Neuronal stem cell (in vitro differentiated cells): ENCODE measurements around the gene LIPE.

Experiments
- DNase-seq: peaks from one replicate; pipeline ENCODE4 v3.0.0-alpha.2; 2013; ENCODE audit warnings: low spot score
- H2AFZ ChIP-seq: one replicate; pipeline ENCODE4 v1.6.1; 2013; ENCODE audit warnings: mild to moderate bottlenecking, low read length, inconsistent platforms
- H2AK5ac ChIP-seq: 2 replicates; pipeline ENCODE4 v1.6.1; 2013; ENCODE audit warnings: low read depth, mild to moderate bottlenecking, inconsistent platforms, low read length, moderate library complexity, mixed read lengths
- H2BK120ac ChIP-seq: 2 replicates; pipeline ENCODE4 v1.6.1; 2013; ENCODE audit warnings: low read depth, mild to moderate bottlenecking, inconsistent platforms, low read length, moderate library complexity, mixed read lengths
- H2BK12ac ChIP-seq: one replicate; pipeline ENCODE4 v1.6.1; 2013; ENCODE audit warnings: low read length, inconsistent platforms
- H2BK15ac ChIP-seq: 2 replicates; pipeline ENCODE4 v1.6.1; 2013; ENCODE audit warnings: mild to moderate bottlenecking, low read length, inconsistent platforms, mixed read lengths
- H2BK5ac ChIP-seq: one replicate; pipeline ENCODE4 v1.6.1; 2013; ENCODE audit warnings: inconsistent platforms, mild to moderate bottlenecking, low read length, moderate library complexity
- H3K14ac ChIP-seq: one replicate; pipeline ENCODE4 v1.6.1; 2013; ENCODE audit warnings: low read length, inconsistent platforms
- H3K18ac ChIP-seq: 2 replicates; pipeline ENCODE4 v1.6.1; 2013; ENCODE audit warnings: low read length, inconsistent platforms
- H3K23ac ChIP-seq: 2 replicates; pipeline ENCODE4 v1.6.1; 2013; ENCODE audit warnings: low read depth, mild to moderate bottlenecking, mixed read lengths, low read length, inconsistent platforms; ENCODE audit not compliant: poor library complexity
- H3K27ac ChIP-seq: replicated peaks from 3 replicates; pipeline ENCODE4 v1.5.1; 2013; ENCODE audit warnings: low read length, inconsistent platforms
- H3K27me3 ChIP-seq, 3 experiments: 2 replicates each; pipeline ENCODE4 v1.6.1; 2013; ENCODE audit warnings: low read length in 3 of 3, mild to moderate bottlenecking in 2 of 3, inconsistent platforms in 1 of 3, low read depth in 1 of 3, mixed read lengths in 1 of 3, moderate library complexity in 1 of 3; ENCODE audit not compliant: control insufficient read depth in 3 of 3, insufficient read depth in 3 of 3
- H3K36me3 ChIP-seq, 2 donors: replicated peaks in 1 of 2; 2 replicates each; pipeline ENCODE4 v1.6.1; 2013; ENCODE audit warnings: low read length in 2 of 2; ENCODE audit not compliant: control insufficient read depth in 2 of 2, insufficient read depth in 2 of 2
- H3K4ac ChIP-seq: 2 replicates; pipeline ENCODE4 v1.6.1; 2013; ENCODE audit warnings: inconsistent platforms, mild to moderate bottlenecking, low read length, moderate library complexity
- H3K4me1 ChIP-seq, 2 donors: 1 replicate in 1 of 2; 2 replicates in 1 of 2; pipeline ENCODE4 v1.6.1; 2013; ENCODE audit warnings: low read length in 2 of 2, low read depth in 1 of 2; ENCODE audit not compliant: control insufficient read depth in 2 of 2, insufficient read depth in 1 of 2
- H3K4me2 ChIP-seq: one replicate; pipeline ENCODE4 v1.6.1; 2013; ENCODE audit warnings: mild to moderate bottlenecking, low read length, inconsistent platforms; ENCODE audit not compliant: insufficient read depth, poor library complexity, severe bottlenecking
- H3K4me3 ChIP-seq, 2 donors: 2 replicates each; pipeline ENCODE4 v1.5.1; 2013; ENCODE audit warnings: low read length in 2 of 2, mild to moderate bottlenecking in 2 of 2, inconsistent platforms in 1 of 2, moderate library complexity in 1 of 2
- H3K79me1 ChIP-seq: one replicate; pipeline ENCODE4 v1.6.1; 2013; ENCODE audit warnings: low read depth, mild to moderate bottlenecking, inconsistent platforms, low read length, moderate library complexity
- H3K9ac ChIP-seq: one replicate; pipeline ENCODE4 v1.6.1; 2013; ENCODE audit warnings: mild to moderate bottlenecking, low read depth, low read length, inconsistent platforms; ENCODE audit not compliant: poor library complexity
- H3K9me3 ChIP-seq, 2 donors: replicated peaks in 1 of 2; 2 replicates each; pipeline versions ENCODE3 to v1.6.1; 2013; ENCODE audit warnings: low read length in 2 of 2, mild to moderate bottlenecking in 2 of 2, inconsistent platforms in 1 of 2, low read depth in 1 of 2, mixed read lengths in 1 of 2, moderate library complexity in 1 of 2; ENCODE audit not compliant: control insufficient read depth in 2 of 2, insufficient read depth in 1 of 2
- H4K8ac ChIP-seq: one replicate; pipeline ENCODE4 v1.6.1; 2013; ENCODE audit warnings: low read depth, mild to moderate bottlenecking, inconsistent platforms, low read length, moderate library complexity
- H4K91ac ChIP-seq: one replicate; pipeline ENCODE4 v1.6.1; 2013; ENCODE audit warnings: low read length, low read depth, mild to moderate bottlenecking, inconsistent platforms; ENCODE audit not compliant: poor library complexity
- WGBS, 2 donors: extraction: QIAGEN DNeasy Blood & Tissue Kit; methylation state at CpG; one replicate each; pipeline ENCODE4 v1.1.7; 2013; ENCODE audit warnings: missing lambda C conversion rate in 2 of 2, mixed read lengths in 1 of 2; ENCODE audit not compliant: insufficient read length in 2 of 2, insufficient replicate concordance in 1 of 2; ENCODE audit errors: extremely low coverage in 2 of 2; 5-methylcytosine and 5-hydroxymethylcytosine counted together

LIPE gene

DNA sequence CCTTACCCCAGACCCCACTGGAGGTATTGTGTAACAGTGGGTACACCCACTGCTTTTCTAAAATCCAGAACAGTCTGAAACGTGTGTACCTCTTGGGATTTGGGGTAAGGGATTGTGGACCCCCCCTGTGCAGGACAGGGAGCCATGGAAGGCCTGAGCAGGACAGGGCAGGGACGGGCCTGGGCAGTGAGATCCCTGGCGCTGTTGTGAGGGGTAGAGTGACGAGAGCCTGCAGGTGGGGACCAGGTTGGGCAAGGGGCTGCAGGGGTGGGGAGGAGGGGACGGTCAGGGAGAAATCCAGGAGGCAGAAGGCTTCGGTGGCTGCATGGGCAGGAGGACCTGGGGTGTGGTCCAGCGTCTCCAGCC, 65.7 kb downstream of the LIPE start:
- Histone ChIP-seq H3K36me3 (peaks cover 31 to 80% of the 10 kb centered on the region in 2 donors), H3K4ac (no peak overlapping the region), H3K27me3 (no peaks in the 10 kb centered on the region), H2BK12ac (no peak overlapping the region), H3K9ac (no peak overlapping the region), H3K4me3 (no peak overlapping the region), H2AK5ac (no peak overlapping the region), H3K4me2 (no peak overlapping the region), H4K91ac (no peak overlapping the region), H3K18ac (peak overlapping the region; percentile 11), H2BK120ac (no peak overlapping the region), H2BK5ac (no peak overlapping the region), H3K9me3 (peaks cover 3 to 9% of the 10 kb centered on the region in 2 donors), H3K79me1 (peaks cover 2% of the 10 kb centered on the region), H3K27ac (no peak overlapping the region), H3K23ac (no peak overlapping the region), H3K14ac (peak overlapping the region; percentile 17), H2BK15ac (no peak overlapping the region), H3K4me1 (peaks cover 2% of the 10 kb centered on the region in 2 donors), H4K8ac (no peak overlapping the region), H2AFZ (no peak overlapping the region)
- DNase-seq = no peak
- no CpG with 5 or more reads among the region's 7 CpGs for WGBS, 2 donors

DNA sequence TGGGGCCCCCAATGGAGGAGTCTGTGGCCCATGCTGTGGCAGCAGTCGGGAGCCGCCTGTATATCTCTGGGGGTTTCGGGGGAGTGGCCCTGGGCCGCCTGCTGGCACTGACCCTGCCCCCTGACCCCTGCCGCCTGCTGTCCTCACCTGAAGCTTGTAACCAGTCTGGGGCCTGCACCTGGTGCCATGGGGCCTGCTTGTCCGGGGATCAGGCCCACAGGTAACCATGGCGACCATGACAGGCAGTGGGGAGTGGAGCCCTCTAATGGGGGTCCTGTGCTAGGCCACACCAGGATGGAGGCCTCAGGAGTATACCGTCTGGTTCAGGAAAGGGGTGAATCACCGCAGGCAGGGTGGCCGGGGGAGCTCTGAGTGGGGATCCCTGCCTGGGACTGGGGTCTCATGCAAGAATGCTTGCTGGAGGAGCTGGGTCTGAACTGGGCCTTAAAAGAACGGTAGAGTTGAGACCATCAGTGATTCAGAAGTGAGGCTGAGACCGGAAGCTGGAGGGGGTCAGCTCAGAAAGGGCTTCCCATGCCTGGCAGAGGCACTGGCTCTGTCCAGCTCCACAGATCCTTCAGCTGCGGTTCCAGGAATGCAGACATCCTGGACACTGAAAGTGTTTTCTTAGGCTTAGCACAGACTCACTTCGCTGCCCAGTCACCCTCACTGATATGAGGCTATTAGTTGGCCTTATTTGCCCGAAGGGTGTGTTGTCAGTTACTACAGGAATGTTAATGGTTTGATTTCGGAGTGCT, 66.2 kb downstream of the LIPE start:
- Histone ChIP-seq H3K9ac (no peak overlapping the region), H3K79me1 (peaks cover 2% of the 10 kb centered on the region), H2BK12ac (no peak overlapping the region), H3K9me3 (peaks cover 3 to 9% of the 10 kb centered on the region in 2 donors), H3K23ac (no peak overlapping the region), H3K4ac (no peak overlapping the region), H4K8ac (no peak overlapping the region), H3K18ac (no peak overlapping the region), H3K36me3 (peaks cover 33 to 81% of the 10 kb centered on the region in 2 donors), H3K27me3 (no peaks in the 10 kb centered on the region), H3K27ac (no peak overlapping the region), H3K4me2 (no peak overlapping the region), H2BK120ac (no peak overlapping the region), H4K91ac (no peak overlapping the region), H3K14ac (no peak overlapping the region), H2BK15ac (no peak overlapping the region), H3K4me3 (no peak overlapping the region), H2BK5ac (no peak overlapping the region), H2AK5ac (no peak overlapping the region), H2AFZ (no peak overlapping the region), H3K4me1 (peaks cover 2% of the 10 kb centered on the region in 2 donors)
- peak; percentile 29 for DNase-seq
- no CpG with 5 or more reads among the region's 16 CpGs for WGBS, 2 donors

- Histone ChIP-seq H3K9me3 (no peaks in the 10 kb centered on the region), H2BK120ac (no peak overlapping the region), H3K27ac (no peak overlapping the region), H4K91ac (no peak overlapping the region), H2AFZ (no peak overlapping the region), H4K8ac (no peak overlapping the region), H2BK15ac (no peak overlapping the region), H3K4me1 (peaks cover 7 to 12% of the 10 kb centered on the region in 2 donors), H3K4me2 (no peak overlapping the region), H3K4ac (no peak overlapping the region), H3K18ac (no peak overlapping the region), H3K23ac (peak overlapping the region; percentile 25), H3K36me3 (peaks cover 26 to 81% of the 10 kb centered on the region in 2 donors), H3K4me3 (no peak overlapping the region), H2AK5ac (no peak overlapping the region), H3K27me3 (no peaks in the 10 kb centered on the region), H2BK12ac (no peak overlapping the region), H3K14ac (no peak overlapping the region), H2BK5ac (no peak overlapping the region), H3K79me1 (peaks cover 2% of the 10 kb centered on the region), H3K9ac (no peak overlapping the region)
- no CpG with 5 or more reads among the region's 12 CpGs for WGBS, 2 donors
- no peak for DNase-seq
These were observed 69.9 kb downstream of the LIPE start for GRCh38 chr19:42357290-42357689.

GRCh38 chr19:42356686-42357085, 70.5 kb downstream of the LIPE start:
- Histone ChIP-seq H3K27me3 (no peaks in the 10 kb centered on the region), H3K36me3 (peaks cover 22 to 77% of the 10 kb centered on the region in 2 donors), H3K9me3 (no peaks in the 10 kb centered on the region), H4K91ac (no peak overlapping the region), H2AFZ (no peak overlapping the region), H3K4me2 (no peak overlapping the region), H3K14ac (no peak overlapping the region), H2BK12ac (no peak overlapping the region), H3K27ac (no peak overlapping the region), H3K23ac (no peak overlapping the region), H3K9ac (no peak overlapping the region), H2AK5ac (no peak overlapping the region), H2BK15ac (no peak overlapping the region), H4K8ac (no peak overlapping the region), H2BK5ac (no peak overlapping the region), H3K18ac (no peak overlapping the region), H2BK120ac (no peak overlapping the region), H3K79me1 (no peaks in the 10 kb centered on the region), H3K4me3 (no peak overlapping the region), H3K4ac (no peak overlapping the region), H3K4me1 (peaks cover 8 to 19% of the 10 kb centered on the region in 2 donors)
- no peak for DNase-seq
- no CpG with 5 or more reads among the region's 15 CpGs for WGBS, 2 donors
